Trophoblast cell (in vitro differentiated cells and primary cell): Measurements from ENCODE around the gene CTDSPL.
"Not testable (repeated sequence)": the region's sequence is repeated elsewhere in the genome, so short reads cannot be mapped to it uniquely, and the experiment has no call there.

Experiments used
- DNase-seq, 2 donors: peaks; one replicate each; pipeline ENCODE4 v3.0.0-alpha.2; 2016
- H2AFZ ChIP-seq: 2 replicates; pipeline ENCODE4 v1.6.1; 2013; ENCODE audit warnings: low read length, moderate library complexity, mild to moderate bottlenecking; ENCODE audit not compliant: insufficient read depth, poor library complexity
- H2AK5ac ChIP-seq: 2 replicates; pipeline ENCODE4 v1.6.1; 2013; ENCODE audit warnings: mild to moderate bottlenecking, low read length
- H2BK120ac ChIP-seq: 2 replicates; pipeline ENCODE4 v1.6.1; 2013; ENCODE audit warnings: low read length, mild to moderate bottlenecking, moderate library complexity; ENCODE audit not compliant: insufficient read depth, poor library complexity
- H2BK12ac ChIP-seq: 2 replicates; pipeline ENCODE4 v1.6.1; 2013; ENCODE audit warnings: mild to moderate bottlenecking, low read length, moderate library complexity
- H2BK5ac ChIP-seq: 2 replicates; pipeline ENCODE4 v1.6.1; 2013; ENCODE audit warnings: low read length, low read depth, moderate library complexity, mild to moderate bottlenecking; ENCODE audit not compliant: poor library complexity
- H3K14ac ChIP-seq: 2 replicates; pipeline ENCODE4 v1.6.1; 2013; ENCODE audit warnings: mild to moderate bottlenecking, low read length
- H3K18ac ChIP-seq: 2 replicates; pipeline ENCODE4 v1.6.1; 2013; ENCODE audit warnings: mild to moderate bottlenecking, low read length
- H3K23ac ChIP-seq: 2 replicates; pipeline ENCODE4 v1.6.1; 2013; ENCODE audit warnings: low read length
- H3K27ac ChIP-seq: 2 replicates; pipeline ENCODE4 v1.5.1; 2013; ENCODE audit warnings: low read depth, mild to moderate bottlenecking, inconsistent platforms, low read length, moderate library complexity
- H3K27me3 ChIP-seq: 2 replicates; pipeline ENCODE4 v1.6.1; 2013; ENCODE audit warnings: inconsistent platforms, mild to moderate bottlenecking, low read length, moderate library complexity; ENCODE audit not compliant: insufficient read depth
- H3K36me3 ChIP-seq, 2 experiments: 1 replicate in 1 of 2; 2 replicates in 1 of 2; pipeline ENCODE4 v1.6.1; 2013; ENCODE audit warnings: low read length in 2 of 2, mild to moderate bottlenecking in 2 of 2, moderate library complexity in 1 of 2; ENCODE audit not compliant: insufficient read depth in 2 of 2, control insufficient read depth in 1 of 2
- H3K4ac ChIP-seq: 2 replicates; pipeline ENCODE4 v1.6.1; 2013; ENCODE audit warnings: low read depth, mild to moderate bottlenecking, low read length, moderate library complexity
- H3K4me1 ChIP-seq, 2 experiments: 1 replicate in 1 of 2; 2 replicates in 1 of 2; pipeline ENCODE4 v1.6.1; 2013; ENCODE audit warnings: low read length in 2 of 2, mild to moderate bottlenecking in 2 of 2, moderate library complexity in 1 of 2; ENCODE audit not compliant: insufficient read depth in 2 of 2, control insufficient read depth in 1 of 2
- H3K4me2 ChIP-seq: 2 replicates; pipeline ENCODE4 v1.6.1; 2013; ENCODE audit warnings: inconsistent platforms, mild to moderate bottlenecking, low read length, moderate library complexity
- H3K4me3 ChIP-seq: 2 replicates; pipeline ENCODE4 v1.5.1; 2013; ENCODE audit warnings: mild to moderate bottlenecking, low read depth, low read length, inconsistent platforms
- H3K79me1 ChIP-seq: one replicate; pipeline ENCODE4 v1.6.1; 2013; ENCODE audit warnings: low read length
- H3K79me2 ChIP-seq: 2 replicates; pipeline ENCODE4 v1.6.1; 2013; ENCODE audit warnings: low read length, mild to moderate bottlenecking; ENCODE audit not compliant: control insufficient read depth, insufficient read depth, poor library complexity
- H3K9ac ChIP-seq: 2 replicates; pipeline ENCODE4 v1.6.1; 2013; ENCODE audit warnings: mild to moderate bottlenecking, low read length
- H3K9me3 ChIP-seq: 2 replicates; pipeline ENCODE4 v1.6.1; 2013; ENCODE audit warnings: low read depth, mild to moderate bottlenecking, control low read depth, inconsistent platforms, low read length; ENCODE audit not compliant: insufficient read depth
- H4K12ac ChIP-seq: 2 replicates; pipeline ENCODE4 v1.6.1; 2013; ENCODE audit warnings: low read depth, mild to moderate bottlenecking, low read length, moderate library complexity
- H4K8ac ChIP-seq: 2 replicates; pipeline ENCODE4 v1.6.1; 2013; ENCODE audit warnings: low read depth, mild to moderate bottlenecking, low read length, moderate library complexity
- H4K91ac ChIP-seq: one replicate; pipeline ENCODE4 v1.6.1; 2013; ENCODE audit warnings: low read depth, mild to moderate bottlenecking, low read length, moderate library complexity
- WGBS: extraction: QIAGEN DNeasy Blood & Tissue Kit; methylation state at CpG from one replicate; pipeline ENCODE4 v1.1.7; 2013; ENCODE audit warnings: missing lambda C conversion rate; ENCODE audit not compliant: insufficient read length, insufficient coverage; ENCODE audit errors: extremely low coverage; 5-methylcytosine and 5-hydroxymethylcytosine counted together

The CTDSPL gene

GRCh38 chr3:38030126-38031021 lies 168.7 kb downstream of the CTDSPL start:
- peaks cover 15 to 16% of the 10 kb centered on the region in 2 experiments for H3K4me1 ChIP-seq
- peak overlapping the region; percentile 67 for H3K18ac ChIP-seq
- peak overlapping the region; percentile 70 for H3K4me3 ChIP-seq
- H3K79me1 ChIP-seq = peaks cover 3% of the 10 kb centered on the region
- H3K27me3 ChIP-seq = peaks cover 17% of the 10 kb centered on the region
- peak overlapping the region; percentile 7 for H2BK12ac ChIP-seq
- peak overlapping the region; percentile 0 for H3K9ac ChIP-seq
- H4K12ac ChIP-seq = no peak overlapping the region
- peak overlapping the region; percentile 68 for H2AFZ ChIP-seq
- WGBS = no CpG with 5 or more reads among the region's 8 CpGs
- no peak overlapping the region for H3K4ac ChIP-seq
- no peaks in the 10 kb centered on the region for H3K36me3 ChIP-seq
- peaks cover 4% of the 10 kb centered on the region for H3K9me3 ChIP-seq
- H2AK5ac ChIP-seq = peak overlapping the region; percentile 36
- H3K4me2 ChIP-seq = peak overlapping the region; percentile 90
- peak overlapping the region; percentile 64 for H3K14ac ChIP-seq
- no peak overlapping the region for H3K27ac ChIP-seq
- H3K79me2 ChIP-seq = peaks cover 2% of the 10 kb centered on the region
- H2BK5ac ChIP-seq = no peak overlapping the region
- H4K8ac ChIP-seq = peak overlapping the region; percentile 73
- peak overlapping the region; percentile 15 for H2BK120ac ChIP-seq
- peak overlapping the region; percentile 50 for H4K91ac ChIP-seq
- no peak for DNase-seq
- no peak overlapping the region for H3K23ac ChIP-seq

GRCh38 chr3:38031022-38031994 lies 169.6 kb downstream of the CTDSPL start:
- H4K91ac ChIP-seq = no peak overlapping the region
- no peak overlapping the region for H2BK12ac ChIP-seq
- no peaks in the 10 kb centered on the region for H3K36me3 ChIP-seq
- H3K18ac ChIP-seq = no peak overlapping the region
- no peak overlapping the region for H2AFZ ChIP-seq
- no peak for DNase-seq
- H2BK120ac ChIP-seq = no peak overlapping the region
- H3K79me2 ChIP-seq = peaks cover 2% of the 10 kb centered on the region
- no peak overlapping the region for H3K27ac ChIP-seq
- no peak overlapping the region for H3K4ac ChIP-seq
- H3K14ac ChIP-seq = no peak overlapping the region
- H3K4me1 ChIP-seq = peaks cover 15% of the 10 kb centered on the region in 2 experiments
- no peak overlapping the region for H3K23ac ChIP-seq
- peaks cover 3% of the 10 kb centered on the region for H3K79me1 ChIP-seq
- peaks cover 17% of the 10 kb centered on the region for H3K27me3 ChIP-seq
- WGBS = no CpG with 5 or more reads among the region's 9 CpGs
- H2BK5ac ChIP-seq = no peak overlapping the region
- no peak overlapping the region for H3K4me2 ChIP-seq
- no peak overlapping the region for H4K12ac ChIP-seq
- no peak overlapping the region for H3K4me3 ChIP-seq
- H2AK5ac ChIP-seq = no peak overlapping the region
- no peak overlapping the region for H4K8ac ChIP-seq
- H3K9ac ChIP-seq = no peak overlapping the region
- H3K9me3 ChIP-seq = peaks cover 4% of the 10 kb centered on the region

GRCh38 chr3:38032328-38032865 lies 170.7 kb downstream of the CTDSPL start:
- H3K4ac ChIP-seq = no peak overlapping the region
- H3K14ac ChIP-seq = no peak overlapping the region
- no CpG with 5 or more reads among the region's 1 CpG for WGBS
- peaks cover 17% of the 10 kb centered on the region for H3K27me3 ChIP-seq
- no peak overlapping the region for H3K4me3 ChIP-seq
- no peak overlapping the region for H4K8ac ChIP-seq
- H2AK5ac ChIP-seq = no peak overlapping the region
- no peak overlapping the region for H2AFZ ChIP-seq
- H3K27ac ChIP-seq = no peak overlapping the region
- H3K4me1 ChIP-seq = peaks cover 15% of the 10 kb centered on the region in 2 experiments
- H3K79me2 ChIP-seq = peaks cover 2% of the 10 kb centered on the region
- H3K9ac ChIP-seq = no peak overlapping the region
- no peak overlapping the region for H4K12ac ChIP-seq
- H2BK120ac ChIP-seq = no peak overlapping the region
- H3K23ac ChIP-seq = no peak overlapping the region
- peaks cover 3% of the 10 kb centered on the region for H3K79me1 ChIP-seq
- no peaks in the 10 kb centered on the region for H3K36me3 ChIP-seq
- H3K4me2 ChIP-seq = no peak overlapping the region
- DNase-seq = no peak
- H2BK5ac ChIP-seq = no peak overlapping the region
- no peak overlapping the region for H2BK12ac ChIP-seq
- H3K18ac ChIP-seq = no peak overlapping the region
- no peak overlapping the region for H4K91ac ChIP-seq
- H3K9me3 ChIP-seq = peaks cover 4% of the 10 kb centered on the region

GRCh38 chr3:38033586-38033985 lies 171.9 kb downstream of the CTDSPL start:
- not testable (repeated sequence) for H3K79me1 ChIP-seq, H2AK5ac ChIP-seq, H3K14ac ChIP-seq, H3K79me2 ChIP-seq, H3K4me2 ChIP-seq, H3K18ac ChIP-seq, H3K9ac ChIP-seq, DNase-seq, H3K36me3 ChIP-seq, H3K4ac ChIP-seq, H2BK120ac ChIP-seq, H2BK5ac ChIP-seq, H3K9me3 ChIP-seq, H2AFZ ChIP-seq, H4K12ac ChIP-seq, H2BK12ac ChIP-seq, H3K4me3 ChIP-seq, H3K27ac ChIP-seq, H3K23ac ChIP-seq, H4K8ac ChIP-seq, H4K91ac ChIP-seq
- WGBS = no CpG with 5 or more reads among the region's 7 CpGs
- Histone ChIP-seq H3K27me3 (peaks cover 11% of the 10 kb centered on the region), H3K4me1 (peaks cover 15% of the 10 kb centered on the region in 2 experiments)
